ENCODE data around the gene LRCH3. TPM values are rescaled to one million over a fixed set of nuclear protein-coding genes. Genes with fewer than 3 reads are reported as not detected.
"Not testable (repeated sequence)": the region's sequence is repeated elsewhere in the genome, so short reads cannot be mapped to it uniquely, and the experiment has no call there.

LRCH3 gene
- total RNA-seq, 1 experiment from 2014 or later, result 18.5 TPM

GRCh38 chr3:197873329-197873728 is 82.3 kb downstream of the LRCH3 start:
- in situ Hi-C loops (cut with HindIII; ENCODE audit: low pct_unique_long_range_greater_than_20kb, low sequenced_read_pairs), result no loop called here

GRCh38 chr3:197874064-197874463 is 83.0 kb downstream of the LRCH3 start:
- in situ Hi-C loops (cut with HindIII; ENCODE audit: low pct_unique_long_range_greater_than_20kb, low sequenced_read_pairs), result no loop called here
- no peak for DNase-seq (ENCODE audit: low read depth)

More at GRCh38 chr3:197873329-197873728, 82.3 kb downstream of the LRCH3 start:
- no peak for DNase-seq (ENCODE audit: low read depth)

GRCh38 chr3:197874653-197875052 is 83.6 kb downstream of the LRCH3 start:
- no peak for DNase-seq (ENCODE audit: low read depth)
- in situ Hi-C loops (cut with HindIII; ENCODE audit: low pct_unique_long_range_greater_than_20kb, low sequenced_read_pairs), result no loop called here

- DNase-seq (ENCODE audit: low read depth), result no peak
- in situ Hi-C loops (cut with HindIII; ENCODE audit: low pct_unique_long_range_greater_than_20kb, low sequenced_read_pairs), result no loop called here
Observed at GRCh38 chr3:197877902-197878301, 86.8 kb downstream of the LRCH3 start.

- DNase-seq (ENCODE audit: low read depth), result no peak
- in situ Hi-C loops (cut with HindIII; ENCODE audit: low pct_unique_long_range_greater_than_20kb, low sequenced_read_pairs), result no loop called here
Observed at GRCh38 chr3:197878427-197878826, 87.4 kb downstream of the LRCH3 start.

GRCh38 chr3:197880491-197881269 is 89.6 kb downstream of the LRCH3 start:
- no peak for DNase-seq (ENCODE audit: low read depth)
- in situ Hi-C loops (cut with HindIII; ENCODE audit: low pct_unique_long_range_greater_than_20kb, low sequenced_read_pairs), result no loop called here

GRCh38 chr3:197881270-197881969 is 90.4 kb downstream of the LRCH3 start:
- no peak for DNase-seq (ENCODE audit: low read depth)
- in situ Hi-C loops (cut with HindIII; ENCODE audit: low pct_unique_long_range_greater_than_20kb, low sequenced_read_pairs), result no loop called here

- no peak for DNase-seq (ENCODE audit: low read depth)
- in situ Hi-C loops (cut with HindIII; ENCODE audit: low pct_unique_long_range_greater_than_20kb, low sequenced_read_pairs), result no loop called here
Observed at GRCh38 chr3:197881970-197882338, 90.9 kb downstream of the LRCH3 start.

- no peak for DNase-seq (ENCODE audit: low read depth)
- in situ Hi-C loops (cut with HindIII; ENCODE audit: low pct_unique_long_range_greater_than_20kb, low sequenced_read_pairs), result no loop called here
Observed at GRCh38 chr3:197882586-197882985, 91.5 kb downstream of the LRCH3 start.

GRCh38 chr3:197883541-197883940 is 92.5 kb downstream of the LRCH3 start:
- in situ Hi-C loops (cut with HindIII; ENCODE audit: low pct_unique_long_range_greater_than_20kb, low sequenced_read_pairs), result no loop called here
- no peak for DNase-seq (ENCODE audit: low read depth)

GRCh38 chr3:197884330-197884729 is 93.3 kb downstream of the LRCH3 start:
- DNase-seq (ENCODE audit: low read depth); in situ Hi-C loops (cut with HindIII; ENCODE audit: low pct_unique_long_range_greater_than_20kb, low sequenced_read_pairs): not testable (repeated sequence)

- DNase-seq (ENCODE audit: low read depth); in situ Hi-C loops (cut with HindIII; ENCODE audit: low pct_unique_long_range_greater_than_20kb, low sequenced_read_pairs): not testable (repeated sequence)
Observed at GRCh38 chr3:197886052-197886451, 95.0 kb downstream of the LRCH3 start.

- DNase-seq (ENCODE audit: low read depth); in situ Hi-C loops (cut with HindIII; ENCODE audit: low pct_unique_long_range_greater_than_20kb, low sequenced_read_pairs): not testable (repeated sequence)
Observed at GRCh38 chr3:197887430-197888053, 96.5 kb downstream of the LRCH3 start.

- no peak for DNase-seq (ENCODE audit: low read depth)
- in situ Hi-C loops (cut with HindIII; ENCODE audit: low pct_unique_long_range_greater_than_20kb, low sequenced_read_pairs), result no loop called here
Observed at GRCh38 chr3:197888511-197888910, 97.5 kb downstream of the LRCH3 start.

- DNase-seq (ENCODE audit: low read depth), result no peak
- in situ Hi-C loops (cut with HindIII; ENCODE audit: low pct_unique_long_range_greater_than_20kb, low sequenced_read_pairs), result no loop called here
Observed at GRCh38 chr3:197889204-197889930, 98.3 kb downstream of the LRCH3 start.

- in situ Hi-C loops (cut with HindIII; ENCODE audit: low pct_unique_long_range_greater_than_20kb, low sequenced_read_pairs), result no loop called here
- no peak for DNase-seq (ENCODE audit: low read depth)
Observed at GRCh38 chr3:197890693-197891092, 99.6 kb downstream of the LRCH3 start.

GRCh38 chr3:197892162-197892561 is 101.1 kb downstream of the LRCH3 start:
- DNase-seq (ENCODE audit: low read depth), result no peak
- in situ Hi-C loops (cut with HindIII; ENCODE audit: low pct_unique_long_range_greater_than_20kb, low sequenced_read_pairs), result no loop called here

- DNase-seq (ENCODE audit: low read depth), result no peak
- in situ Hi-C loops (cut with HindIII; ENCODE audit: low pct_unique_long_range_greater_than_20kb, low sequenced_read_pairs), result no loop called here
Observed at GRCh38 chr3:197896421-197896820, 105.4 kb downstream of the LRCH3 start.
